Measurements from ENCODE around the gene RIMS1. TPM values are rescaled to one million over a fixed set of nuclear protein-coding genes. Genes with fewer than 3 reads are reported as not detected.

The RIMS1 gene
- total RNA-seq, result 1 to 10 TPM in 3 of 4 donors, under 1 TPM in 1; 0.63 to 2.4 (median 1.6) TPM

GRCh38 chr6:71886184-71887005, at the start of gene RIMS1:
Gene RIMS1, plus strand, starts transcription at chr6:71886550. Its CDS starts 474 bp downstream, at chr6:71887024.
- ATAC-seq (ENCODE audit: low FRiP score) (peak; percentile 69), DNase-seq (ENCODE audit: low spot score) (no peak)
- no peak for TF ChIP-seq CTCF (IDR thresholded peaks at IDR 0.05)

GRCh38 chr6:71851214-71851613, 35.1 kb upstream of the RIMS1 start:
- no peak for TF ChIP-seq CTCF (IDR thresholded peaks at IDR 0.05)
- DNase-seq (ENCODE audit: low spot score), result no peak
- no peak for ATAC-seq (ENCODE audit: low FRiP score)

GRCh38 chr6:71852948-71853347, 33.4 kb upstream of the RIMS1 start:
- ATAC-seq (ENCODE audit: low FRiP score) (no peak), DNase-seq (ENCODE audit: low spot score) (no peak)
- TF ChIP-seq CTCF (IDR thresholded peaks at IDR 0.05), result no peak

- no peak for TF ChIP-seq CTCF (IDR thresholded peaks at IDR 0.05)
- DNase-seq (ENCODE audit: low spot score), result no peak
- ATAC-seq (ENCODE audit: low FRiP score), result no peak
Observed at GRCh38 chr6:71855406-71855805, 30.9 kb upstream of the RIMS1 start.

- ATAC-seq (ENCODE audit: low FRiP score) (no peak), DNase-seq (ENCODE audit: low spot score) (no peak)
- TF ChIP-seq CTCF (IDR thresholded peaks at IDR 0.05), result no peak
Observed at GRCh38 chr6:71879016-71879415, 7.3 kb upstream of the RIMS1 start.

GRCh38 chr6:71887006-71887743, 825 bp downstream of the RIMS1 start:
- no peak for TF ChIP-seq CTCF (IDR thresholded peaks at IDR 0.05)
- ATAC-seq (ENCODE audit: low FRiP score) (no peak), DNase-seq (ENCODE audit: low spot score) (no peak)
